SH-SY5Y (cell line): ENCODE results near the gene MYBL2.

ENCODE experiments used
- GATA2 ChIP-seq: IDR thresholded peaks from 2 replicates; pipeline ENCODE4 v1.6.1; 2011; ENCODE audit warnings: mild to moderate bottlenecking, low read depth, low read length
- GATA3 ChIP-seq: IDR thresholded peaks from 2 replicates; pipeline ENCODE4 v1.6.1; 2011; ENCODE audit warnings: low read depth, mild to moderate bottlenecking, low read length, moderate library complexity

DNA sequence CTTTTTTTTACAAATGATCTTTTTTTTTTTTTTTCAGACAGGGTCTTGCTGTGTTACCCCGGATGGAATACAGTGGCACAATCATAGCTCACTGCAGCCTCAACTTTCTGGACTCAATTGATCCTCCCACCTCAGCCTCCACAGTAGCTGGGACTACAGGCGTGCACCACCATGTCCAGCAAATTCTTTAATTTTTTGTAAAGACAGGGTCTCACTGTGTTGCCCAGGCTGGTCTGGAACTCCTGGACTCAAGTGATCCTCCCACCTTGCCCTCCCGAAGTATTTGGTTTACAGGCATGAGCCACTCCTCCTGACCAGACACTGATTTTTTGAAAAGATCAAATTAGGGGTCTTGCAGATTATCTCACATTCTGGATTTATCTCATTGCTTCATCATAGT, 11.0 kb upstream of the MYBL2 start:
- no peak for TF ChIP-seq GATA2
- TF ChIP-seq GATA3 = no peak
